Activated CD4-positive, alpha-beta T cell treated with anti-CD3 and anti-CD28 coated beads, Interleukin-2, amount 50 U/mL, for 1 hour (primary cell): ENCODE measurements around the gene PAX9.

Experiments used
- DNase-seq: peaks from one replicate; pipeline ENCODE4 v3.0.0-alpha.2; 2020

Gene PAX9

DNA sequence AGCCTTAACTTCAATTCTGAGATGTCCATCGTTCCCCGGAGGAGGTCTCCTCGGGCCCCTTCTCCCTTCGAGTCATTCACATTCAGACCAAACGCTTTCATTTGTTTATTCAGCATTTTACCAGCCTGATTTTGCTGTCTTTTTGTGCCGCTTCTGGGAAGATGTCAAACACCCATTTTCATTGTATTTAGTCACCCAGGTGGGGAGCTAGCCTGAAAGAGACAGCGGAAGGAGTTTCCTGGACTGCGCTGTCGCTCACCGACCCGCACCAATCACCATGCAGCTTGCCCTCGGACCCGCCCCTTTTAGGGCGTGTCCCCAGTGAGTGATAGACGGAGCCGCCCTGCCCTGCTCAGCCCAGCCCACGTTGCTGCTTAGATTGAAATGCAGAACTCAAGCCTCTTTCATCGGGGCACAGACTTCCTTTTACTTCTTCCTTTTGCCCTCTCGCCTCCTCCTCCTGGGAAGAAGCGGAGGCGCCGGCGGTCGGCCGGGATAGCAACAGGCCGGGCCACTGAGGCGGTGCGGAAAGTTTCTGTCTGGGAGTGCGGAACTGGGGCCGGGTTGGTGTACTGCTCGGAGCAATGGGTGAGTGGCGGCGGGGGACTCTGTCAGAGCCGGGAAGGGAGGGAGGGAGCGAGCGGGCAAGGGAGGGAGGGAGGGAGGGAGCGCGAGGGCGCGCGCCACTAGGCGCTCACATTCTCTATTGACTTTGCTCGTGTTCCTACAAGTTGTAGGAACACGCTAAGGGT, at the start of gene PAX9:
PAX9 (plus strand) TSS at position 355 of the 752 bp plus-strand sequence; CDS start at position 585, 230 bp downstream.
- no peak for DNase-seq

GRCh38 chr14:36617824-36618223, 43.8 kb upstream of the PAX9 start:
- no peak for DNase-seq

DNA sequence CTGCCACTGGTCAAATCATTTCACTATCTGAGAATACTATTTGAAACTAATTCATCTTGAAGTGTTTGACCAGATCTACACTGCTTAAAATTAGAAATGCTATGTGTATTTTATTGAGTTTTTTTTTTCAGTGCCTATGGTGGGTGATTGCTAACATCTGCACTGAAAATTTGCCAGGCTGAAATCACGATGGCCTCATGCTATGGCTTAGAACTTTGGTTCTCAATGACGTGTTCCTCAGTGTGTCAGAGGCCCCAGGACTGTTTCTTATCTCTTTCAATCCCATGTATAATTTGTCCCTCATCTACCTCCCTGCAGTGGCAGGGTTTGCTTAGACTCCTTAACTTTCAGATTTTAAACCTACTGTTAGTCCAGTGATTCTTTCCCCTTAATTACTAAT, 43.0 kb upstream of the PAX9 start:
- DNase-seq, result no peak

DNA sequence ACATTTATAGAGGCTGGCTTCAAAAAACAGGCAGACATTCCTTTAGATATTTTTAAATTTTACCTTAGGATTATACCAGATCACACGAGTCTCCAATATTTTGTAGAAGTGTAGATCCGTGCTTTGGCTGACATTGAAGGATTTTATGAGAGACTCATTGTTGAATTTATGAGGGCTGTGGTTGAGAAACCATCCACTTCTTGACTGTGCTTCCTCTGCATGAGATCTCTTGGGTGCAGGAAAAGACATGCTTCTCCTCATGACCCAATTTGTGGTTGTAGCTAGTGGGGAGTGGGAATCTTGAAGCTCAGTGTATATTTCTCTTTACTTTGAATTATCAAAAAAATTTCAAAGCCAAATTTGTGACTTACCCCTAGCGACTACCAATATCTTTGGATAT, 42.5 kb upstream of the PAX9 start:
- no peak for DNase-seq

GRCh38 chr14:36619853-36620252, 41.8 kb upstream of the PAX9 start:
- DNase-seq, result no peak

DNA sequence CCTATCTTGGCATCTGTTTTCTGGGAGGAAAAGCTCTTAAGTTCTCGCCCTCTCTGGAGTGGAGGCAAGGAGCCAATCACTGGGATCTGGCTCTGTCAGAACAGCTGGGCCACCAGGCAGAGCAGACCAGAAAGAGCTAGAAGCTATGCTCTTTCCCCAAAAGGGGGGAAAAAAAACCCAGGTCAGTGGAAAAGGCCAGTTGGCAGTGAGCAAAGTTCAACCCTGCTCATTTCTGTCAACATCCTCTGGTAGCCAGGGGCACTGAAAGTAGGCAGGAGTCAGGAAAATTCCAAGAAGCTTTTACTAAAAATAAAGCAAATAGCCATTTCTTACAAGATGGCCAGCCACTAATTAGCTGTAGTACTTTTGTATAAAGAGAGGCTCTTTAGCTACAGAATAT, 36.6 kb upstream of the PAX9 start:
- no peak for DNase-seq

DNA sequence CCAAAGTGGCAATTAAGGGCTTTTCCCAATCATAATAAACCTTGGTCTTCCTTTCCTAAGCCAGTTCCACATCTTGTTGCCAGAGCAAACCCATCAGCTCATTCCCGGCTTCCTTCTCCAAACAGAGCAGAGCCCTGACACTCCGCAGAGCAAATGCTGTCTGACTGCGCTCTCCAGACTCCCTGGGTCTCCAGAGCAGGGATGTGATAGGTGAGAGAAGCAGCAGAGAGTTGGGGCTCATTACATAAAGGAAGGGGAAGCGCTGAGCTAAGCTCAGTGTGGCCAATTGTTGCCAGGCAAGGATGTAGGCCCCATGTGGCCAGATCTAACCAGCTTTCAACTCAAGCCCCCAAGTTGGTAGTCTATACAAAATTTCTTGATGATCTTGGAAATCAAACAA, 36.2 kb upstream of the PAX9 start:
- DNase-seq, result no peak

DNA sequence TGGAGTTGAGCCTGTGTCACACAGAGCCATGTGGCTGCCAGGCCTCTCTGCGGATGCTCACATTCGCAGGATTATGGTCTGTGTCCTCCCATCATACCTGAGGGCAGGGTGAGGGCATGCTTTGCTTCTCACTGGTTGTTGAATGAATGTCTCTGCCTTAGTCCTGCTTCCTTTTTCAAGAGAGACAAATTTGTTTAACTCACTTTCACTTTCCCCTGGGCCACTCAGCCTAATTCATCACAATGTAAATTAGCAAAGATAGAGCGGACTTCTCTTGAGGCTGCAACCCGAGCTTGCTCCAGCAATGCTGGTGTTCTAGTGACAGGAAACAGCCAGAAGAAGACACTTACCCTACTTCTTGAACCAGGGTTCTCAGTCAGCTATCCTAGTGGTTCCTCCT, 35.5 kb upstream of the PAX9 start:
- DNase-seq, result no peak

DNA sequence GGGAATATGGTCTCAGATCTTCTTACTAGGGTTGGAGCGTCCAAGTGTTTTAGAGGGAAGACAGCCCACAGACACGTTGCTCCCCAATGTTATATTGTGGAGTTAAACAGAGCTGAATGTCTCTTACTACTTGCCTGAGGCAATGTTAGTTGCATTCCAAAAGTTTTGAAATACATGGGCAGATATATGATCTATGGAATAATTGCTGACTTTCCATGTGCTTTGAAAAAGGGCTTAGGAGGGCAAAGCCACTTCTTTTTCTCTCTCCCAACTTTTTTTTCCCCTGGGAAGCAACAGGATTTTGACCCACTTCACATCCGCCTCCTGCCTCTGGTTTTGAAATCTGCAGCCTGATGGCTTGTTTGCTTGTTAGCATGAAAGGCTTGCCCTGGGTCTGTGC, 33.7 kb upstream of the PAX9 start:
- DNase-seq, result no peak

DNA sequence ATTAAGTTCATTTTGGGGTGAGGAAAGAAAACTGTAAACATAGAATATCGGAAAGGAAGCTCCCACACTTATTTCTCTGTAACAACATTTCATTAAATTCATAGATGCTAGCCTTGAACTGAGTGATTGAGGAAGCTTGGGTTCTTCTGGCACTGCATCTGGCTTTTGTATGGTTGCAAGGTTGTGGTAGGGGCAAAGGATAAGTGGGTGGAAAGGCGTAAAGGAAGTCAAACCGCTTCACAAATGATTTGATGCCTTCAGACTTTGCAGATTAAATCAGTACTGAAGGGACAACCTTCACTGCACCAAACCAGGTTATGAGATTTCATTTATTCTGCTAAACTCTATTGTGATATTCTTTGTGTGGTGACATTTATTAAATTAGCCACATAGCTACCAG, 28.1 kb upstream of the PAX9 start:
- no peak for DNase-seq

DNA sequence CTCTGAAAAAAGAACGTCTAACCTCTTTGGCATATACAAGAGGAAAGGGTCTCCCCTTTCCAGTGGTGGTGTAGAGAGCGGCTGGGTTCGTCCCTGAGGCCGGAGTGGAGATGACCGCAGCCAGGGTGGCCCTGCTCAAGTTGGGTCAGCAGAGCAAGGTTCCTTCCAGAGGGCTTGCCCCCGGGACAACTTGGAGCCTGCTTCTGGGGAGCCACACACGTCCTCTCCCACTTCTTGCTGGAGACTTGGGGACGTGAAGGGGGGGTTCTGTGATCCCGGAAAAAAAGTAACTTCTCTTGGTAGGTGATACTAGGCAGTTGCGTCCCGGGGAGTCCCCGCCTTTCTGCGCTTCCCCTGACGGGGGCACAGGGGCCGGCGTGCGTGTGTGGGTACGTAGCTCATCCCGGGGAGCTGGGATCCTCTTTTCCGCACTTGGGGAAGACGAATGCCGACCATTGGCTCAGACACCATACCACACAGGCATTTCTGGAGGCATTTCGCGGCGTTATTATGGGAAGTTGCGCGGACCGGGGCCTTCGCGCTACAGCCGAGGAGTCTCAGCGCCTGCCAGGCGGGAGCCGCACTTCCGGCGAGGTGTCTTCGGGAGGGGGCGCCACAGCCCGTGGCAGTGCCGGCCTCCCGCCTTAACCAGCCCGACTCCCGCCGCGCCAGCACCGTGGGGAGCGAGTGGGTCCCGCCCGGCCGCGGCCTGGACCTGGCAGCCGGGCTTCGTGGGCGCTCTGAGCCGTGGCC, 14.8 kb upstream of the PAX9 start:
- no peak for DNase-seq

GRCh38 chr14:36647417-36647823, 14.2 kb upstream of the PAX9 start:
- DNase-seq, result no peak

GRCh38 chr14:36647824-36648753, 13.6 kb upstream of the PAX9 start:
- DNase-seq, result no peak

GRCh38 chr14:36649872-36650650, 11.6 kb upstream of the PAX9 start:
- DNase-seq, result no peak

GRCh38 chr14:36652542-36653201, 9.0 kb upstream of the PAX9 start:
- DNase-seq, result no peak

DNA sequence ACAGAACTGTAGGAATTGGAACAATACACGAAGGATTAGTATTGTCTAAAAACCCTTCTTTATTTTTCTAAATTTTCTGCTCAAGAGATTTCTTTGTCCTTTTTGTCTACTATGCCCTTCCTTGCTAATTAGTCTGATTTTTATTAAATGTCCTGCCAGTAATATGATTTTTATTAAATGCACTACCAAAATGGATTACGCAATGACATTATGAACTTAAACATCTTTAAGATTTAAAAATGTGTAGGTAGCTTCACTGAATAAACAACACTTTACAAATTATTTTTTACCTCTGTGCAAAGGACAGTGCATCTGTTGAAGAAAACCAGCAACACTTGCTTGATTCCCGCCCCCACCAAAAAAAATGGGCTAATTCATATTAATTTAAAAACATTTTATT, 8.2 kb upstream of the PAX9 start:
- DNase-seq, result no peak

GRCh38 chr14:36653962-36654793, 7.5 kb upstream of the PAX9 start:
- DNase-seq, result no peak

- DNase-seq, result no peak
These were observed 6.8 kb upstream of the PAX9 start for GRCh38 chr14:36654794-36655381.

- DNase-seq, result no peak
These were observed 6.1 kb upstream of the PAX9 start for GRCh38 chr14:36655571-36655962.

GRCh38 chr14:36655963-36656686, 5.5 kb upstream of the PAX9 start:
- DNase-seq, result no peak
